ENCODE data around the gene PDE3B. TPM values are rescaled to one million over a fixed set of nuclear protein-coding genes. Genes with fewer than 3 reads are reported as not detected.

The PDE3B gene
- total and polyA plus RNA-seq, 9 of the 15 experiments (the other 6 are each of a cell fraction or from before 2014, with no cell fraction given), result 2.3 to 22.5 (median 12.2) TPM

GRCh38 chr11:14656536-14657457, 13.2 kb downstream of the PDE3B start (continued):
- TF ChIP-seq, protein P1, sequence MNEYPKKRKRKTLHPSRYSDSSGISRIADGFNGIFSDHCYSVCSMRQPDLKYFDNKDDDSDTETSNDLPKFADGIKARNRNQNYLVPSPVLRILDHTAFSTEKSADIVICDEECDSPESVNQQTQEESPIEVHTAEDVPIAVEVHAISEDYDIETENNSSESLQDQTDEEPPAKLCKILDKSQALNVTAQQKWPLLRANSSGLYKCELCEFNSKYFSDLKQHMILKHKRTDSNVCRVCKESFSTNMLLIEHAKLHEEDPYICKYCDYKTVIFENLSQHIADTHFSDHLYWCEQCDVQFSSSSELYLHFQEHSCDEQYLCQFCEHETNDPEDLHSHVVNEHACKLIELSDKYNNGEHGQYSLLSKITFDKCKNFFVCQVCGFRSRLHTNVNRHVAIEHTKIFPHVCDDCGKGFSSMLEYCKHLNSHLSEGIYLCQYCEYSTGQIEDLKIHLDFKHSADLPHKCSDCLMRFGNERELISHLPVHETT (CRISPR knock-in tag; conservative IDR thresholded peaks at IDR 0.05 in 1 of 2, IDR thresholded peaks at IDR 0.05 in 1 of 2), result peak in 1 of 2 experiments; percentile 59; a peak in 1 of 4 replicates
- TF ChIP-seq TRIM24 (IDR thresholded peaks at IDR 0.05) (peak; percentile 87 to 90), DDX20 (tag; IDR thresholded peaks at IDR 0.05; ENCODE audit: low read depth) (no peak), CBX2 (IDR thresholded peaks at IDR 0.05; ENCODE audit: insufficient read depth, low read length, poor library complexity, severe bottlenecking) (no peak), NR3C1 (CRISPR knock-in tag; IDR thresholded peaks at IDR 0.05) (no peak), CTBP1 (IDR thresholded peaks at IDR 0.05; ENCODE audit: borderline replicate concordance) (peak; percentile 83), ZNF384 (IDR thresholded peaks at IDR 0.05; ENCODE audit: low read depth, low read length) (0 out of 2 replicates have a peak, but pooled peaks have one; percentile 45), TCF3 (CRISPR knock-in tag; IDR thresholded peaks at IDR 0.05) (peak; percentile 94), HMG20A (CRISPR knock-in tag; conservative IDR thresholded peaks at IDR 0.05) (no peak), L3MBTL2 (IDR thresholded peaks at IDR 0.05) (peak; percentile 74), SMARCB1 (IDR thresholded peaks at IDR 0.05; ENCODE audit: insufficient read length, low read depth) (no peak), ZBTB12 (CRISPR knock-in tag; IDR thresholded peaks at IDR 0.05) (no peak), PRPF4 (IDR thresholded peaks at IDR 0.05; ENCODE audit: insufficient read depth, low read depth, low read length, poor library complexity, severe bottlenecking) (no peak), ARID1B (IDR thresholded peaks at IDR 0.05) (peak; percentile 97), OTX1 (CRISPR knock-in tag; IDR thresholded peaks at IDR 0.05) (no peak), E2F8 (IDR thresholded peaks at IDR 0.05; ENCODE audit: low read depth, partially characterized antibody) (no peak), FOXK2 (conservative IDR thresholded peaks at IDR 0.05 in 1 of 2, IDR thresholded peaks at IDR 0.05 in 1 of 2; ENCODE audit: low read depth in 2 of 2) (peak; percentile 94 to 96), ZNF785 (CRISPR knock-in tag; IDR thresholded peaks at IDR 0.05) (no peak), ZNF644 (tag; IDR thresholded peaks at IDR 0.05; ENCODE audit: low read depth) (0 out of 2 replicates have a peak, but pooled peaks have one; percentile 72)

Measured in K562 (cell line).